SK-N-SH treated with all-trans-retinoic acid at 6 μM for 48 hours (cell line): Measurements from ENCODE around the gene TNFRSF11A.
A peak's percentile ranks its signal among the peaks of the same experiment; 100 is the strongest.

Experiments used
- ATAC-seq: fragments of 200-7000 bp; cut with Tn5 transposase; 3 replicates; pipeline ENCODE4 v1.9.1; 2020; ENCODE audit warnings: mild to moderate bottlenecking, moderate library complexity
- BACH2 ChIP-seq: fragments of 250-450 bp; sonication (Bioruptor Pico); IDR thresholded peaks from 2 replicates; pipeline ENCODE4 v1.9.0; 2021; ENCODE audit warnings: mild to moderate bottlenecking, borderline replicate concordance
- CSDC2 ChIP-seq: fragments of 250-450 bp; sonication (Bioruptor Pico); IDR thresholded peaks from 2 replicates; pipeline ENCODE4 v1.5.0; 2020; ENCODE audit warnings: mild to moderate bottlenecking, moderate library complexity
- ESRRG ChIP-seq: fragments of 250-450 bp; sonication (Bioruptor Pico); IDR thresholded peaks from 2 replicates; pipeline ENCODE4 v1.6.1; 2021; ENCODE audit warnings: mild to moderate bottlenecking
- GLIS3 ChIP-seq: fragments of 250-450 bp; sonication (Bioruptor Pico); IDR thresholded peaks from 2 replicates; pipeline ENCODE4 v1.5.0; 2020; ENCODE audit warnings: mild to moderate bottlenecking, moderate library complexity
- ISL1 ChIP-seq: fragments of 250-450 bp; sonication (Bioruptor Pico); IDR thresholded peaks from 2 replicates; pipeline ENCODE4 v2.1.2; 2022; ENCODE audit warnings: mild to moderate bottlenecking, moderate library complexity
- OSR1 ChIP-seq: fragments of 250-450 bp; sonication (Bioruptor Pico); IDR thresholded peaks from 2 replicates; pipeline ENCODE4 v1.8.0; 2022; ENCODE audit warnings: moderate library complexity, mild to moderate bottlenecking, inconsistent platforms
- PPARA ChIP-seq: fragments of 250-450 bp; sonication (Bioruptor Pico); IDR thresholded peaks from 2 replicates; pipeline ENCODE4 v1.5.0; 2020; ENCODE audit warnings: mild to moderate bottlenecking, borderline replicate concordance
- RARB ChIP-seq: fragments of 250-450 bp; sonication (Bioruptor Pico); IDR thresholded peaks from 2 replicates; pipeline ENCODE4 v1.8.0; 2021; ENCODE audit warnings: mild to moderate bottlenecking, moderate library complexity
- SNAI2 ChIP-seq: fragments of 250-450 bp; sonication (Bioruptor Pico); IDR thresholded peaks from 2 replicates; pipeline ENCODE4 v1.5.0; 2020; ENCODE audit warnings: mild to moderate bottlenecking, moderate library complexity
- TCF4 ChIP-seq: fragments of 250-450 bp; sonication (Bioruptor Pico); IDR thresholded peaks from 2 replicates; pipeline ENCODE4 v1.8.0; 2021; ENCODE audit warnings: mild to moderate bottlenecking, moderate library complexity, borderline replicate concordance
- TOX ChIP-seq: fragments of 250-450 bp; sonication (Bioruptor Pico); IDR thresholded peaks from 2 replicates; pipeline ENCODE4 v1.8.0; 2021; ENCODE audit warnings: mild to moderate bottlenecking, moderate library complexity, borderline replicate concordance
- TSHZ2 ChIP-seq: fragments of 250-450 bp; sonication (Bioruptor Pico); IDR thresholded peaks from 2 replicates; pipeline ENCODE4 v1.5.0; 2020; ENCODE audit warnings: mild to moderate bottlenecking, moderate library complexity
- ZC3H10 ChIP-seq: fragments of 250-450 bp; sonication (Bioruptor Pico); IDR thresholded peaks from 2 replicates; pipeline ENCODE4 v1.5.1; 2021; ENCODE audit warnings: mild to moderate bottlenecking, moderate library complexity
- ZFP30 ChIP-seq: fragments of 450-650 bp; formaldehyde crosslinking; IDR thresholded peaks from 2 replicates; pipeline ENCODE4 v1.5.0; 2022; ENCODE audit warnings: mild to moderate bottlenecking, moderate library complexity
- ZNF70 ChIP-seq: fragments of 450-650 bp; formaldehyde crosslinking; IDR thresholded peaks from 2 replicates; pipeline ENCODE4 v1.5.0; 2020; ENCODE audit warnings: mild to moderate bottlenecking, moderate library complexity
- ZNF8 ChIP-seq: fragments of 450-650 bp; formaldehyde crosslinking; IDR thresholded peaks from 2 replicates; pipeline ENCODE4 v1.5.0; 2020; ENCODE audit warnings: mild to moderate bottlenecking, moderate library complexity
- TF ChIP-seq, protein P1 (sequence below): fragments of 250-450 bp; sonication (Bioruptor Pico); IDR thresholded peaks from 2 replicates; pipeline ENCODE4 v1.5.1; 2021; ENCODE audit warnings: mild to moderate bottlenecking, moderate library complexity
- TF ChIP-seq, protein P2 (sequence below): fragments of 250-450 bp; sonication (Bioruptor Pico); IDR thresholded peaks from 2 replicates; pipeline ENCODE4 v1.8.0; 2020; ENCODE audit warnings: mild to moderate bottlenecking, moderate library complexity, borderline replicate concordance
- TF ChIP-seq, protein P3 (sequence below): fragments of 250-450 bp; sonication (Bioruptor Pico); IDR thresholded peaks from 2 replicates; pipeline ENCODE4 v1.8.0; 2021; ENCODE audit warnings: low read depth, mild to moderate bottlenecking, moderate library complexity, borderline replicate concordance

TNFRSF11A gene

DNA sequence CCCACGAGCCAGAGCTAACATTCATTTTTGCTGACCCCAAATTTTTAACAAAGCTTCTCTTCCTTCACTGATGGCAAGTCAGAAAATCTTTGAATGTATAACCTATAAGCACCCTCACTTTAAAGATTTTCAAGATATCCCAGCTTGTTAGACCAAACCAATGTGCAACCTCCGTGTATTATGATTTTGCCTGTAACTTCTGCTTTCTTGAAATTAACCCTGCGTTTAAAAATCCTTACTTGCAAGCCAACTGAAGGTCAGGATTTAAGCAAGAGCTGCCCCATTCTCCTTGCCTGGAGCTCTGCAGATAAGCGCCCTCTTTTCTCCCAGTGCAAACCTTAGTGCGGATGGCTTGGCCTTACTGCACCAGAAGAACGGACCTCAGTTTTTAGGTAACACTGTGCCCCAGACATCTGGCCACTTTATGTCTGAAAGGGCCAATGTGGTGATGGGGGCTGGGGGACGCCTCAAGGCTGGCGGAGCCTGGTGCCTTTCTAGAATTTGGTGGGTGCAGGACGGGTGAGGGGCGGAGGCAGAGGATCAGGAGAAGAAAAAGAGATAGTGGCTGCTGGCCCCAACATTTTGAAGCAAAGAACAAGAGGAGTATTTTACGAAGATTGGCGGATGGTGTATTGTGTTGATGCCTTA, 805 bp upstream of the TNFRSF11A start:
- ATAC-seq, result no peak

DNA sequence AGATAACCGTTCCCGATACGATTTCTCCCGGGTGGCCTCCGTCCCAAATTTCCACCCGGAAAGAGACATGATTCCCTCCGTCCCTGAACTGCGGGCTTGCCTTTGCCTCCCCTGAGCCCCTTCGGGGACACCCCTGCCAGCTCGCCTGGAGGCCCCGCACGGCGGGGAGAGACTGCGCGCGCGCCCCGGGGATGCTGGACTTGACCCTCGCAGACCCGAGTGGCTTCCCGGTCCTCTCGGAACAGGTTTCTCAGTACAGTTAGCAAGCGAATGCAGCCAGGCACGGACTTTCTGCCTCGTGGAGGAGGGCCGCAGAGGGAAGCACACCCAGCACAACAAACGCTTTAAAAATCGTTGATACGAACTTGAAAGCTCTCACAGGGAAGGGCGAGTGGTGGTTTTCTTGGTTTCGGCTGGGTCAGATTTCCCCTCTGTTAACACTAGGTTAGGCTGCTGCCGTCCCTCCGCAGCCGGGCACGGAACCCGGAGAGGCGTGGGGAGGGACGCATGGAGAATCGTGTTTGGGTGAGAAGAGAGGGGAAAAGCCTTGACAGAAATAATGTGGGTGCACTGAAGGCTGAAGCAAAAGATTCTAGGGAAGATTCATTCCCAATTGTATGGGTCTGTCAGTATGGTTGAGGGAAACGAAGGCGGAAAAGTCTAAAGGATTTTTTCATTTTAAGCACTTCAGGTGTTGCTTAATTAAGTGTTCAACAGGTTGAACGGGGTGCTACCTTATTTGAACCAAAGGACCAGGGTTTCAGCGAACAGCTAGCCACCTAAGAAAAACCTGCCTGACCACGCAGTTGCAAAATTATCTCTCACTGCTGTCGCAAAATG, 916 bp downstream of the TNFRSF11A start:
- TF ChIP-seq BACH2 (CRISPR knock-in tag) (no peak), ZNF70 (CRISPR knock-in tag) (no peak), TSHZ2 (no peak), ISL1 (CRISPR knock-in tag) (no peak), ESRRG (no peak), ZFP30 (CRISPR knock-in tag) (no peak), TCF4 (CRISPR knock-in tag) (no peak), ZC3H10 (CRISPR knock-in tag) (no peak)
- TF ChIP-seq, protein P1, sequence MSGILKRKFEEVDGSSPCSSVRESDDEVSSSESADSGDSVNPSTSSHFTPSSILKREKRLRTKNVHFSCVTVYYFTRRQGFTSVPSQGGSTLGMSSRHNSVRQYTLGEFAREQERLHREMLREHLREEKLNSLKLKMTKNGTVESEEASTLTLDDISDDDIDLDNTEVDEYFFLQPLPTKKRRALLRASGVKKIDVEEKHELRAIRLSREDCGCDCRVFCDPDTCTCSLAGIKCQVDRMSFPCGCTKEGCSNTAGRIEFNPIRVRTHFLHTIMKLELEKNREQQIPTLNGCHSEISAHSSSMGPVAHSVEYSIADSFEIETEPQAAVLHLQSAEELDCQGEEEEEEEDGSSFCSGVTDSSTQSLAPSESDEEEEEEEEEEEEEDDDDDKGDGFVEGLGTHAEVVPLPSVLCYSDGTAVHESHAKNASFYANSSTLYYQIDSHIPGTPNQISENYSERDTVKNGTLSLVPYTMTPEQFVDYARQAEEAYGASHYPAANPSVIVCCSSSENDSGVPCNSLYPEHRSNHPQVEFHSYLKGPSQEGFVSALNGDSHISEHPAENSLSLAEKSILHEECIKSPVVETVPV (CRISPR knock-in tag), result no peak
- TF ChIP-seq, protein P2, sequence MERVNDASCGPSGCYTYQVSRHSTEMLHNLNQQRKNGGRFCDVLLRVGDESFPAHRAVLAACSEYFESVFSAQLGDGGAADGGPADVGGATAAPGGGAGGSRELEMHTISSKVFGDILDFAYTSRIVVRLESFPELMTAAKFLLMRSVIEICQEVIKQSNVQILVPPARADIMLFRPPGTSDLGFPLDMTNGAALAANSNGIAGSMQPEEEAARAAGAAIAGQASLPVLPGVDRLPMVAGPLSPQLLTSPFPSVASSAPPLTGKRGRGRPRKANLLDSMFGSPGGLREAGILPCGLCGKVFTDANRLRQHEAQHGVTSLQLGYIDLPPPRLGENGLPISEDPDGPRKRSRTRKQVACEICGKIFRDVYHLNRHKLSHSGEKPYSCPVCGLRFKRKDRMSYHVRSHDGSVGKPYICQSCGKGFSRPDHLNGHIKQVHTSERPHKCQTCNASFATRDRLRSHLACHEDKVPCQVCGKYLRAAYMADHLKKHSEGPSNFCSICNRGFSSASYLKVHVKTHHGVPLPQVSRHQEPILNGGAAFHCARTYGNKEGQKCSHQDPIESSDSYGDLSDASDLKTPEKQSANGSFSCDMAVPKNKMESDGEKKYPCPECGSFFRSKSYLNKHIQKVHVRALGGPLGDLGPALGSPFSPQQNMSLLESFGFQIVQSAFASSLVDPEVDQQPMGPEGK (CRISPR knock-in tag), result no peak
- TF ChIP-seq, all 23 proteins: peak for 0
- ATAC-seq, result peak; percentile 61

More for the DNA sequence above, 805 bp upstream of the TNFRSF11A start:
- no peak for TF ChIP-seq RARB
- TF ChIP-seq OSR1 (CRISPR knock-in tag), result no peak
- no peak for TF ChIP-seq CSDC2 (CRISPR knock-in tag)
- TF ChIP-seq TOX (CRISPR knock-in tag), result no peak
- TF ChIP-seq, protein P1 (CRISPR knock-in tag), result no peak
- TF ChIP-seq, protein P3, sequence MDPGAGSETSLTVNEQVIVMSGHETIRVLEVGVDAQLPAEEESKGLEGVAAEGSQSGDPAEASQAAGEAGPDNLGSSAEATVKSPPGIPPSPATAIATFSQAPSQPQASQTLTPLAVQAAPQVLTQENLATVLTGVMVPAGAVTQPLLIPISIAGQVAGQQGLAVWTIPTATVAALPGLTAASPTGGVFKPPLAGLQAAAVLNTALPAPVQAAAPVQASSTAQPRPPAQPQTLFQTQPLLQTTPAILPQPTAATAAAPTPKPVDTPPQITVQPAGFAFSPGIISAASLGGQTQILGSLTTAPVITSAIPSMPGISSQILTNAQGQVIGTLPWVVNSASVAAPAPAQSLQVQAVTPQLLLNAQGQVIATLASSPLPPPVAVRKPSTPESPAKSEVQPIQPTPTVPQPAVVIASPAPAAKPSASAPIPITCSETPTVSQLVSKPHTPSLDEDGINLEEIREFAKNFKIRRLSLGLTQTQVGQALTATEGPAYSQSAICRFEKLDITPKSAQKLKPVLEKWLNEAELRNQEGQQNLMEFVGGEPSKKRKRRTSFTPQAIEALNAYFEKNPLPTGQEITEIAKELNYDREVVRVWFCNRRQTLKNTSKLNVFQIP (CRISPR knock-in tag), result no peak
- TF ChIP-seq ZNF8 (CRISPR knock-in tag), result no peak
- no peak for TF ChIP-seq SNAI2
- TF ChIP-seq ZFP30 (CRISPR knock-in tag), result no peak
- TF ChIP-seq GLIS3 (CRISPR knock-in tag), result no peak
- TF ChIP-seq ISL1 (CRISPR knock-in tag), result no peak
- TF ChIP-seq PPARA (CRISPR knock-in tag), result no peak
